HL-60 (cell line): ENCODE results near the gene GATA6.

ENCODE experiments used
- CTCF ChIP-seq: IDR thresholded peaks from one replicate; pipeline ENCODE4 v1.5.1; 2011; ENCODE audit warnings: low read length, control low read depth, inconsistent platforms; ENCODE audit not compliant: insufficient read depth
- GABPA ChIP-seq: IDR thresholded peaks from 2 replicates; pipeline ENCODE4 v1.6.1; 2012; ENCODE audit warnings: low read depth
- POLR2AphosphoS5 ChIP-seq: IDR thresholded peaks from 2 replicates; pipeline ENCODE4 v1.6.1; 2012; ENCODE audit warnings: low read depth
- REST ChIP-seq: IDR thresholded peaks from 2 replicates; pipeline ENCODE4 v1.6.1; 2012; ENCODE audit warnings: low read depth; ENCODE audit not compliant: insufficient replicate concordance

GRCh38 chr18:22172120-22172582, 2.8 kb downstream of the GATA6 start:
- TF ChIP-seq CTCF (no peak), REST (no peak), POLR2AphosphoS5 (no peak), GABPA (no peak)
